T-helper 1 cell (primary cell): Measurements from ENCODE around the gene GBX2.
"Not testable (repeated sequence)": the region's sequence is repeated elsewhere in the genome, so short reads cannot be mapped to it uniquely, and the experiment has no call there.

Experiments
- DNase-seq, 5 donors: peaks; one replicate each; pipeline ENCODE4 v3.0.0-alpha.2; 2012 to 2020

The GBX2 gene

DNA sequence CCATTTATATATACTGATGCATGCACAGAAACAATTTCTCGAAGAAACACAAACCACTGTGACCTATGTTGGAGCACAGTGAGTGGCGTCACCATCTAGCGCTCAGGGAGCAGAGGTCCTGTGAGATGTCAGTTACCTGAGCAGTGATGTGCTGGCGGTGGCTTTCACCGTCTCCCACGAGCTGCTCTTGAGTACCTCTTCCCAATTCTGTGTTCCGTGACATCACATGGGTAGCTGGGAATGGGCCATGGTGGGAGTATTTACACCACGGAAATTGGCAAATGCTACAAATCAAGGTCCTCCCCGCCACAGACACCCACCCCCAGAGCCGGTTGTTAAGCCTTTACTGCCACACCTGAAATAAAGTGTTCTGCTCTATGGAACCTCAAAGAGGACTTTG lies 24.4 kb downstream of the GBX2 start:
- DNase-seq, result no peak

DNA sequence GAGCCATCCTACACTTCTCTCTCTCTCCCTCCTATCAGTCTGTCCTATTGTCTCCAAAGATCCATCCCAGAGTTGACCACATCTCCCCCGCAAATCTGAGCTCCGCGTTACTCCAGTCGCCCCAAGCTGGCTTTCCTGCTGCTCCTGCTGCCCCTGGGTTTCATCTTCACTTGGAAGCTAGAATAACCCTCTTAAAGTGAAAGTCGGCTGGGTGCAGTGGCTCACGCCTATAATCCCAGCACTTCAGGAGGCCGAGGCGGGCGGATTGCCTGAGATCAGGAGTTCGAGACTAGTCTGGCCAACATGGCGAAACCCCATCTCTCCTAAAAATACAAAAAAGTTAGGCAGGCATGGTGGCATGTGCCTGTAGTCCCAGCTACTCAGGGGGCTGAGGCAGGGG lies 26.6 kb downstream of the GBX2 start:
- not testable (repeated sequence) for DNase-seq

DNA sequence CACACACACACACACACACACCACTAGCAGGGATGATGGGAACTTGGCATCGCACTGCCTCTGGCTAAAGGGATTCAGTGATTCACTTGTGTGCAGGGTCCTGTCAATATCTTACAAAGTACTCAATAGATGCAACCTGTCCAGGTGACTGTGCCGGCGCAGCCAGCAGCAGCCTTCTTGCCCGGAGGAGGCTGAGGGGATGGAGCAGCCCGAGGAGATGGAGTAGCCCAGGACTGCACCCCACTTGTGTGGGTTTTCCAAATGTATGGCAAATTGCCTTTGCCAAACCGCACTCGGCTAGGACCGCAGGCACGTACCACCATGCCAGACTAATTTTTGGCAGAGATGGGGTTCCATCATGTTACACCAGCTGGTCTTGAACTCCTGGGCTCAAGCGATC lies 31.1 kb downstream of the GBX2 start:
- no peak for DNase-seq

DNA sequence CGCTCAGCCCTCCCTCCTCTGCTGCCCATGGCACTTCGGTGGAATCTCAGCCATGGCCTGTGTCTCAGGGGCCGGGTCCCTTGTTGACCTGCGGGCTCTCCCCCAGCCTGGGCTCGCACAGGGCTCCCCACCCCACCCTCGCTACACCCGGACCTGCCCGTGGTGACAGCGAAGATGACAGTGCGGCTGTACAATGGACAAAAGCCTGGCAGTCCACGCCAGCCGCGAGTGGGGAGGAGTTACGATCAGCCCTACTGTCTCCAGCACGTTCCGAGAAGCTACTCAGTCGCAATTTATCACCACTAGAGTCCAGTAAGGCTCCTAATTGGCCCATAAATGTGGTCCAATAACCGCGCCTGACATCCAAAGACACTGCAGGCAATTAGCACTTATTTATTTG lies 31.6 kb downstream of the GBX2 start:
- DNase-seq, result no peak

DNA sequence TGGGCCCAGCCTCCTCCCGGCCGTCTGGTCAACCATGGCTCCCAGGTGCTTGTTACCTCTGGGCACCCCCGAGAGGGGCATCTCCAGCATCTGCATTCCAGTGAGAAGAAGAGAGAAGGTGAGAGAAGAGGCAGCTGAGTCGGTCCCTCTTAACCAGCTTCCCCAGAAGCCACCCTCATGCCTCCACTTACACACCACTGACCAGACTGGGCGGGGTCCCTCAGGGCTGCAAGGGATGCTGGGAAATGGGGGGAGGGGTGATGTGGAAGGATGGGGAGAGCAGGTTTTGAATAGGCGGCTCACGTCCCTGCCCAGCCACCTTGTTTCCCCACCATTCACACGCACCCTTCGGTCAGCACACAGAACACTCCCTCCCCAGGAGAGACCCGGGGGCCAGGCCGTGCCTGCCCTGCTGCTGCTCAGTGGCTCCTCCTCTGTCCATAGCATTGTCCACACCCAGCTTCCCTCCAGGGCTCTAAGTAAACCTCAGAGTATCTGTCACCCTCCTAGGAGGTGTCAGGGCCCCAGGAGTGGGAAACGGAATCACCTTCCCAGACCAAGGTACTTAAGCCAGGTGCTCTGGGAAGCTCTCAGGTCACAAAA lies 34.7 kb downstream of the GBX2 start:
- DNase-seq, result no peak

DNA sequence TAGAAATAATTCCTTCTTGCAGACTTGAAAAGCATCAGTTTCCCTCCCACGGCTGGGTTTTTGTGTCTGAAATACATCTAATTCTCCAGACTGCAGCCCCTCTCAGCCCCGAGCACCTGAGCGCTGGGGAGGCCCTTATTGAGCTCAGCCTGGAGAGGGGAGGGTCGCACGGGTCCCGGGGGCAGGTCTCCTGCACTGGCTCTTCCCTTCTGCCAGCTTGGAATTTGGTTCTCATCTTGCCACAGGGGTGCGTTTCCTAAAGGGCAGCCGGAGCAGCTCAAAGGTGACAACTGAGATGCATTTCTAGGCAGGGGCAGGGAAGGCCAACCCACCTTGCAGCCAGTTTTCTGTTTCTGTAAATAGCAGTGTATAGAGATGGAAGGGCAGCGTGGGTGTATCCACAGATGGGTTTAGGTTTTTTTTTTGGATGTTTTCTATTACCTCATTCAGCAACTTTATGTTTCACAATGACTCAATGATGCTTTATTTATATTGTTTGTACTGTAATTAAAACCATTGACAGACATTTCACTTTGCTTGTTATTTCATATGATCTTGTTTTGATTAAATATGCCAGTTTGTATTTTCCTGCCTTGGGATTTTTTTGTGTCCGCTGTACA lies 37.0 kb downstream of the GBX2 start:
- no peak for DNase-seq

DNA sequence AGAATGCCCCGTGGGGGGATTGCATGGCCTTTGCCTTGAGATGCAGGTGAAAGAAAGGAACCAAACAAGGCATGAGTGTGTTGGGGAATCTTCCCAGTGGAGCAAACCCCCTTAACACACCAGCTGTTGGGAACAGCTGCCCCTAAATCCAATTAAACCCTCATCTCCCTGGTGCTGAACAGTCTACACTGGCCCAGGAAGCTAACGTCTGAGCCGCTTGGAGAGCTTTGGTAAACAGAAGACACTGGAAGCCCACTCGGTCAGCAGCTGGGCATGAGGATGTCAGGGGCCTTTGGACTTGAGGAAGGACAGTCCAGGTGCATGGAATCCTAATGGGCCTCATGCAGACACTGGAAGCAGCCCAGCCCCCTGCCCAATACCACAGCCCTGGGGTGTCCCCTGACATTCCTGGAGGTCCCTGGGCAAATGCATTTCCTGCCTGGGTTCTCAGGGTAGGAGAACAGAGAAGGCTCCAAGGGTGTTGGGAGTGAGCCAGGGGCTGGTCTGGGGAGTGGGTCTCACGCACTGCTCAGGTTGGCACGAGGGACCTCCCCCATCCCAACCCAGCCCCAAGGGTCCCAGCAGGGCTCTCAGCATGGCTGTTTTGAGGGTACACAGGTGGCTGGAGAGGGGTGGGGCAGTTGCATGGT lies 37.7 kb downstream of the GBX2 start:
- no peak for DNase-seq

DNA sequence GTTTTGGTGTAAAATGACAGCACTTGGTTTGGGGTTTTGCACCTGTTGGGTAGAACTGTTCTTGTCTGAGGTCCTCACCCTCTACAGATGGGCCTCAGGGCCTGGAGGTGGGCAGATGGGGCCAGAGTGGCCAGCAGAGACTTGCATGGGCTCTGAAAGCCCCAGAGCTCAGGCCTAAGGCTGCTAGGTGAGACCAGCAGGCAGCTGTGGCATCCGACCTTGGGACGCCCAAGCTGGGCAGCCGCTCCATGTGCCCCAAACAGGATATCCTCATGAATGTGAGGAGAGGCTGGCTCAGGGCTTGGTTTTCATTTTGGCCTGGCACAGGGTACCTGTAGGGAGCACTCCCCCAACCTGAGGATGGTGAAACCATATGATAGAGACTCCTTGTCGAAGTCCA lies 38.3 kb downstream of the GBX2 start:
- DNase-seq, result no peak

DNA sequence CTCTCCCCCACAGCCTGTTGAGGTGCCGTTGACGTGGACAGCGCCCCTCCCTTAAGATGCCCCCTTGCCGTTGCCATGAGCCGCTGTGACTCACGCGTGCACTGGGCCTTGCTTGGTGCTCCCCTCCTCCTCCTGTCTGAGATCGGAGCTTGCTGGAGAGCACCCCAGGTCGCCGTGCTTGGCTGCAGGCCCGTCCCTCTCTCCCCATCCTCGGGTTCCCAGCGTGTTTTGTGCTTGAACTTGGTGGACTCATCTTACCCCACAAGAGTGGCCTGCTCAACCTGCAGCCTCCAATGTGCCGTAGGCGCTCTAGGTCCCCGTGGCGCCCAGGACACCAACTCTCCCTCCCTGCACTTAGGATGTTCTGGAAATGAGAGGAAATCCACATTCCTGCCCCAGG lies 39.9 kb downstream of the GBX2 start:
- DNase-seq, result no peak

DNA sequence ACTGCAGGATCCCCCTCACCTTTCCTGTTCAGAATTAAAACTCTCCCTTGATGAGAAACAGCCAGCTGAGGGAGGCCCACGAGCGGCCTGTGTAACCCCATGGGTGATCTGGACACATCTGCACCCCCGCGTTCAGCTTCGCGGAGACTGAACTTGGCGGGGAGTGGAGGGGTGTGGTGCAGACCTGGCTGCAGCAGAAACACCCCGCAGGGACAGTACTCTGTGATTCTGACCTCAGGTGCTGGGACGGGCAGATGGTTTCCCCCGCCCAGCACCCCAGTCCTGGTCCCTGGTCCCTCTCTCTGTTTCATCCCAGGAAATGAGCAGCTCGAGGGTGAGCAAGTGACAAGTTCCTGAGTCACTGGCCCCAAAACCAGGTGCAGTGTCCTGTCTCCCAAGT lies 41.2 kb downstream of the GBX2 start:
- DNase-seq, result no peak

DNA sequence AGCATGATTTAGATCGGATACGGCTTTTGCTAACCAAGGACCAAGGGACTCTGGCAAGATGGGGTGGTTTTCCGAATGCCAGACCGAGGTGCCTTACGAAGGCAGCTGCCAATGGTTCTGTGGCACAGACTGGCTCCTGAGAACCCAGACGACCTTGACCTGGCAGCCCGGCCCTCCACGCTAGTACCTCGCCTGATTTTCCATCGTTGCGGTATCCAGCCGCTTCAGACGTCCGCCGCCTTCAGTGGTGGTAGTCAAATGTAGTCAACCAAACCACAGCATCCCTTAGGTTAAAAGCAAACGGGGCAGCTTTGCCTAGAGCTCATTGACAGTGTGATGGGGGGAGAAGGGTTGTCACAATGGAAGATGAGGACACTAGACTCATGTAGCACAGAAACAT lies 42.6 kb downstream of the GBX2 start:
- no peak for DNase-seq

DNA sequence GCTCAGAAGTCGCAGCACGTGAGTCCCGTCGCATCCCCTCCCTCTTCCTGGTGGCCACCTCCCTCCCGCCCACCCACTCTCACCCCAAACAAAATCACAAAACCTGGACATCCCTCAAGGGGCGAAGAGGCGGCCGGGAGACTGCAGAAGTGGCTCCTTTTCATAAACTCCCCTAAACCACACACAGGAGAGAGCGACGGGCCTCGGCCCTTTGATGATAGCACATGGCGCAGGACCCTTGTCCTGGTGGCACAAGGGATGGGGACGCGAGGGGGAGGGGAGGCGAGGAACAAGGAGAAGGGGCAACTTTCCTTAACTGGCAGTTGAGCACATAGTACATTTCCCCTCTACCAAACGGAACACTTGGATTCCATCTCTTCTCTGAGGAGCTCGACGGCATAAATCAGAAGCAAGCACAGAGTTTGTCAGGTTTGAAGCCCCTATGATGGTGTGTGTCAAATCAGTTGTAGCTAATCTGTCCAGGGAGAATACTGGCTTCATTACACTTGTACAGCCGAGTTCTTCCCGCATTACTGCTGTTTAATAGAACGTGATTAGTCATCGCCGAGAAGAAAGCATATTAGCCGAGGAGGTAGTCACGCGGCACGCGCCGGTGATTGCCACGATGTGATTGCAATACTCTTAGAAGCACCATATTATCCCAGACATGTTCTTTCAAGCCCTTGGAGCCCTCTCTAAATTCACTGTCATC lies 43.8 kb downstream of the GBX2 start:
- no peak for DNase-seq

DNA sequence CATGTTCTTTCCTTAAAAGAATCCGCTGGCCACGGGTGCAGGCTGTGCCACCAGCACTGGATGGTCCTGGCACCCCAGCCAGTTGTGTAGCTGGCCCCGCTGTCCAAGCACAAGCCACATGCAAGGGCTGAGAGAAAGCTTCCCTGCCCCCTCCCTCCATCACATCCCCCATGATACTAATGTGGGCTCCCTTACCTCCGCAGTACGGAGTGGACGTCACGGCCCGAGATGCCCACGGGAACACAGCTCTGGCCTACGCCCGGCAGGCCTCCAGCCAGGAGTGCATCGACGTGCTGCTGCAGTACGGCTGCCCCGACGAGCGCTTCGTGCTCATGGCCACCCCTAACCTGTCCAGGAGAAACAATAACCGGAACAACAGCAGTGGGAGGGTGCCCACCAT lies 44.5 kb downstream of the GBX2 start:
- DNase-seq, result no peak

DNA sequence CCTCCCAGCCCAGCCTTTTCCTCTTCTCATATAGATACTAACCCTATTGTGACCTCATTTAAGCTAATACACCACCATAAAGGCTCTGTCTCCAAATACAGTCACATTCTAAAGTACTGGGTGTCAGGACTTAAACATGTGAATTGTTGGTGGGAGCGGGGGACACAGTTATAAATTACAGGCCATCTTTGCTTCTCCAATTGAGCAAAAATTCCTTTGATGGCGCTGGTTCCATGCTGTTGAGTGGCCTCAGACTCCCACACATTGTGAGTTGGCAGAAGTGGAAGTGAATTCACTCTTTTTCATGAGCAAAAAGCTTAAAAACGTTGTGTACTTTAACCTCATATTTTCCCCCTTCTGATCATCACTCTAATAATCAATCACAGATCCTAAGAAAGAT lies 46.0 kb downstream of the GBX2 start:
- no peak for DNase-seq

DNA sequence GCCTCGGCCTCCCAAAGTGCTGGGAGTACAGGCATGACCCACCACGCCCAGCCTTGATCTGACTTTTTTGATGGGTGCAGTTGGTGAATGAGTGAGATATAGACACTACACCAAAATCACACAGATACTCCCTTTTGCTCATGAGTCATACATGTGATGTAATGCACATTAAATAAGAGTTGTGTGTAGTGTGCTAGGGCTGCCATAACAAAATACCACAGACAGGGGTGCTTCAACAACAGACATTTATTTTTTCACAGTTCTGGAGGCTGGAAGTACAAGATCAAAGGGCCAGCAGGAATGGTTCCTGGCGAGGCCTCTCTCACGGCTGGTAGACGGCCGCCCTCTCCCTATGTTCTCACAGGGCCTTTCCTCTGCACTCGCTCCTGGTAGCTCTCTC lies 46.6 kb downstream of the GBX2 start:
- no peak for DNase-seq

DNA sequence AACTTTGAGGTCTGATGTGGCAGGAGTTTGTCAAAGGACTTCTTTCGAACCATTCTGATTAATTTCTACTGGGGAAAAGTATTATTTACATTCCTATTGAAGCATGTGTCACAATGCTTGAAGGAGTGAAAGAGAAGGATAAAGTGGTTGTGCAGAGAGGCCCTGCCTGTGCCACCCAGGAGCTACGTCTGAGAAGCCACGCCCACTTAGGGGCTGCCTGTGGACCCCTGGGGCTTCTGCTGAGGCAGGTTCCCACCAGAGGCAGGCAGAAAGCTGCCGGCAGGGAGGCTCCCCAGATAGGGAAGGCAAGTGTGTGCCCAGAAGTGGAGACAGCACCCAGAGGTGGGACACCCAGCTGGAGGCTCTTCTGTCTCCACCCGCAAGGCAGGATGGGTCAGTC lies 47.4 kb downstream of the GBX2 start:
- DNase-seq, result no peak

DNA sequence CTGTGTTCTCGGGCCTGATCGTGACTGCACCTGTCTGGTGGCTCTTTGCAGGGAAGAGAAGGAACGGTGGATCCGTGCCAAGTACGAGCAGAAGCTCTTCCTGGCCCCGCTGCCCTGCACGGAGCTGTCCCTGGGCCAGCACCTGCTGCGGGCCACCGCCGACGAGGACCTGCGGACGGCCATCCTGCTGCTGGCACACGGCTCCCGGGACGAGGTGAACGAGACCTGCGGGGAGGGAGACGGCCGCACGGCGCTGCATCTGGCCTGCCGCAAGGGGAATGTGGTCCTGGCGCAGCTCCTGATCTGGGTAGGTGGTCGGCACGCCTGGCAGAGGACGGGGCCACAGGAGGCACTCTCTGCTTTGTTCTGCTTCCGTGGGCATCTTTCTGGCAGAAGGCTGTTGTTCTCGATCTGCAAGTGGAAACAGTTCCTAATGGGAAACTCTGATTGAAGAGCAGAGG lies 48.0 kb downstream of the GBX2 start:
- DNase-seq, result no peak

DNA sequence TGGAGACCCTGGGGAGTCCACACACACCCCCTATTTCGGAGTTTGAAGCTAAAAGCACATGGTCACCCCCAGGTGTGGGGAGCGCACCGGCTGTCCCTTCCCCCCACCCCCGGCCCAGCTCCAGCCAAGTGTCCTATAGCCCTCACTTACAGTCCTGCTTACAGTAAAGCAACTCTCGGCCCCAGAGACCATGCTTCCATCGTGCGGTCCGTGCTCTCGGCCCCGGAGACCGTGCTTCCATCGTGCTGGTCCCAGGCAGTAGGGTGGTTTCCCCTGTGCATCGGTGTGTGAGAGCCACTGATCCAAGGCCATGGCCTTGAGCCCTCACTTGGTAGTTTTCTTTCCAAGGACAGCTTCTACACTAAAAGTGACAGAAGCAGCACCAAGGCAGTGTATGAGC lies 48.7 kb downstream of the GBX2 start:
- DNase-seq, result no peak

DNA sequence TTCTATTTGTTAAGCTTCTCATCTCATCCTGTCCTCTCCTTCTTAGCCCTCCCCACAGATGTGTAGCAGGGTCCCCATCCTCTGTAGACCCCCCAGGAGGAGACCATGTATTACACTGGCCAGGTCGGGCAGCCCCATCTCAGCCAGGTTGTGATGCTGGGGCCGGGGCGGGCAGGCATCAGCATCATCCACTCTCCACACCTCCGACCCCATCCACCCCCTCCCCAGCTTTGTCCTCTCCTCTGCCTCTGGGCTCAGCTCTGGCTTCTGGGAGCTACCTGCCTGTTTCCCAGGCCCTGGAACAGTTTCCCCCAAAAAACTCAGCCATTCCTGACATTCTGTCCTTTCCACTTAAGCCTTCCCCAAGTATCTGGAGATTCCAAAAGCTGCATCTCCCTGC lies 49.2 kb downstream of the GBX2 start:
- DNase-seq, result no peak

DNA sequence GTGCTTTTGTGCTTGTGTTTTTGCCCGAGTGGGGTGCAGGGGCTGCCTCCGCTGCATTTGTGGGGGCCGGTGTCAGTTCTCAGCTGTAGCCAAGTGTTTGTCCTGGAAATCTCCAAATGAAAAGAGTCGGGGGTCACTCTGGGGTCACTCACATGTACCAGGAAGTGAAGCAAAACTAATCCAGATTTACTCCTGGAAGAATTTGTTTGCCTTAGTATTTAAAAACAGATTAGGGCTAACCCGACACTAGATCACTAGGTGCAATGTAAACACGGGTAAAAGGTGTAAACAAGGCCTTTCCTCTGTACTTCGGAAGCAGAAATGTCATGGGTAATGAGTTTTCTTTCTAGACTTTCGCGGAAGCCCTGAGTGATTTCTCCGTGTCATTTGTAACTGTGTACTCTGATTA lies 50.3 kb downstream of the GBX2 start:
- no peak for DNase-seq

DNA sequence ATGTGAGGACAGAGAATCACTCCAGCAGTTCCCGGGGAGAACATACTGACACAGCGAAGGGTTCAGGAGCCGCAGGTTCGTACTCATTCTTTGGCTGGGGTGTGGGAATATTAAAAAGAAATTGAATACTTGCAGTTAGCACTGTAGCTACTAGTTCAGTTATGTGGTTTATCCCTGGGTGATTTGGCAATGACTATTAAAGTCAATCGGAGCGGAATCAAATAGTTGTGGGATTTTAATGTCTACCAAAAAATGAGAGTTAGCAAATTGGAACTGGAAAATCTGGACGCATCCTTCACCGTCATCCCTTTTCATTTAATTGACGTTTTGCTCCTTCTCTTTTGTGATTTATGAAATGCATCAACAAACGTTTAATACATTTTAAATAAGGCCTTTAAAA lies 50.8 kb downstream of the GBX2 start:
- no peak for DNase-seq
